H1 (cell line): ENCODE measurements around the gene MEN1. TPM values are rescaled to one million over a fixed set of nuclear protein-coding genes. Genes with fewer than 3 reads are reported as not detected.
A peak's percentile ranks its signal among the peaks of the same experiment; 100 is the strongest.

Experiments
- CEBPB ChIP-seq: IDR thresholded peaks from 2 replicates; pipeline ENCODE4 v1.6.1; 2012; ENCODE audit warnings: low read depth, low read length
- EZH2 ChIP-seq: fragments of 200-600 bp; sonication (generic); IDR thresholded peaks from 2 replicates; pipeline ENCODE4 v1.7.1; 2012; ENCODE audit warnings: low read depth, mild to moderate bottlenecking, moderate library complexity, low read length, inconsistent platforms; ENCODE audit not compliant: severe bottlenecking
- POLR2AphosphoS5 ChIP-seq: IDR thresholded peaks from 2 replicates; pipeline ENCODE4 v1.6.1; 2011; ENCODE audit warnings: low read depth, low read length
- SP4 ChIP-seq: IDR thresholded peaks from 2 replicates; pipeline ENCODE4 v1.6.1; 2012; ENCODE audit warnings: low read length, inconsistent platforms
- TAF7 ChIP-seq: optimal IDR thresholded peaks from 2 replicates; pipeline ENCODE3; 2011; ENCODE audit warnings: low read depth, mild to moderate bottlenecking, inconsistent platforms, low read length, moderate library complexity, borderline replicate concordance
- polyA plus RNA-seq, 7 experiments: library from polyadenylated mRNA; depleted of rRNA in 3 of 7; stranded (reverse) in 5 of 7; unstranded in 2 of 7; fragments of >200 nt in 5 of 7; fragments of 200-250 nt in 2 of 7; gene quantifications; 1 replicate in 5 of 7; 2 replicates in 1 of 7; 4 replicates in 1 of 7; pipeline versions ENCODE4 v1.2.1 to v1.2.3, GENCODE V29; 2011 to 2013; ENCODE audit warnings: missing spikeins in 2 of 7, mixed read lengths in 2 of 7
- total RNA-seq: library from RNA; stranded (reverse); fragmentation: NEBNext Ultra II Directional; extraction: Animal tissue kit (Norgen Biotek cat#: 25700); gene quantifications from 2 replicates; pipeline ENCODE4 v1.2.1, GENCODE V29; 2021
- TF ChIP-seq, protein P1 (sequence below): IDR thresholded peaks from 2 replicates; pipeline ENCODE4 v1.6.1; 2011; ENCODE audit warnings: low read length, improper control_type of control experiment
- TF ChIP-seq, protein P2 (sequence below): fragments of 300-600 bp; sonication (generic); IDR thresholded peaks from 2 replicates; pipeline ENCODE4 v1.7.1; 2012; ENCODE audit warnings: low read length, moderate library complexity, mild to moderate bottlenecking, inconsistent platforms; ENCODE audit not compliant: insufficient replicate concordance
- TF ChIP-seq, protein P3 (sequence below): IDR thresholded peaks from 2 replicates; pipeline ENCODE4 v1.6.1; 2011; ENCODE audit warnings: low read depth, mild to moderate bottlenecking, low read length; ENCODE audit not compliant: insufficient read depth

MEN1 gene
- total and polyA plus RNA-seq, 2 of the 8 experiments (the other 6 are each of a cell fraction or from before 2014, with no cell fraction given): 47.2 to 56.3 TPM

DNA sequence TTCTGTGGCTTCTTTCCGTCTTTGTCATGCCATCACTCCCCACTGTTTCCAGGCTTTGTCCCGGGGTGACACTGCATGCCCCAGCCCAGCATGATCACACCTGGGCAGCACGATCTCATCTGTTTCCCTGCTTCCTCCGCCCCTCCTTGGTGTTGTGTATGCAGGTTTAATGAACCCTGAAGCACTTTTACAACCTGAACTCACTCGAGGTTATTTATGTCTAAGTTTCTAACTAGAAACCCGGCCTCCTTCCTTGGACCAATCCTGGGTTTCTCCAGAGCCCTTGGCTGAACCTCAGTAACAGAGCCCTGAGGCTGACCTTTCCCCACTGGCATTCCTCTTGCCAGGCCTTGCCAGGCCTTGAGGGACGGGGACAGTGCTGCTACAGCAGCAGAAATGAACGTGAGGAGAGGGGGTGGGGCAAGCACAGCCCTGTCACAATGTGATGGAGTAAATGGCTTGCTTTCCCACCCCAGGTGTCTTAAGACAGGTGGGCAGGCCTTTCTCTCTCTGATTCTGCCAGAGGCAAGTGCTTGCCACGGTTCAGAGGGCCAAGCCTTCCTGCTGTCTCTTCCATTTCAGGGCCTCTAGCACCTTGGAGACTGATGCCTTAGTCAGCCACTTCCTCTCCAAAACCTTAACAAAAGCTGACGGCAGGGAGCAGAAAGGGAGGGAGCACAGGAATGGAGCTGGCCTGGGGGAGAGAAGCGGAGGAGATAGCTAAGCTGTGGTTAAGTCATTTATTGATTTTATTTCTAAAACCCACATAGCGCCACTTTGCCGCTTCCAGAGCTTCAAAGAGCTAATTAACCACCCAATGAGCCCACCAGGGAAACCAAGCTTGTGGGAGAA is 47.5 kb downstream of the MEN1 start (continued):
- TF ChIP-seq, protein P1, sequence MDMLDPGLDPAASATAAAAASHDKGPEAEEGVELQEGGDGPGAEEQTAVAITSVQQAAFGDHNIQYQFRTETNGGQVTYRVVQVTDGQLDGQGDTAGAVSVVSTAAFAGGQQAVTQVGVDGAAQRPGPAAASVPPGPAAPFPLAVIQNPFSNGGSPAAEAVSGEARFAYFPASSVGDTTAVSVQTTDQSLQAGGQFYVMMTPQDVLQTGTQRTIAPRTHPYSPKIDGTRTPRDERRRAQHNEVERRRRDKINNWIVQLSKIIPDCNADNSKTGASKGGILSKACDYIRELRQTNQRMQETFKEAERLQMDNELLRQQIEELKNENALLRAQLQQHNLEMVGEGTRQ: no peak
- TF ChIP-seq TAF7: peak; percentile 20
- TF ChIP-seq, protein P2, sequence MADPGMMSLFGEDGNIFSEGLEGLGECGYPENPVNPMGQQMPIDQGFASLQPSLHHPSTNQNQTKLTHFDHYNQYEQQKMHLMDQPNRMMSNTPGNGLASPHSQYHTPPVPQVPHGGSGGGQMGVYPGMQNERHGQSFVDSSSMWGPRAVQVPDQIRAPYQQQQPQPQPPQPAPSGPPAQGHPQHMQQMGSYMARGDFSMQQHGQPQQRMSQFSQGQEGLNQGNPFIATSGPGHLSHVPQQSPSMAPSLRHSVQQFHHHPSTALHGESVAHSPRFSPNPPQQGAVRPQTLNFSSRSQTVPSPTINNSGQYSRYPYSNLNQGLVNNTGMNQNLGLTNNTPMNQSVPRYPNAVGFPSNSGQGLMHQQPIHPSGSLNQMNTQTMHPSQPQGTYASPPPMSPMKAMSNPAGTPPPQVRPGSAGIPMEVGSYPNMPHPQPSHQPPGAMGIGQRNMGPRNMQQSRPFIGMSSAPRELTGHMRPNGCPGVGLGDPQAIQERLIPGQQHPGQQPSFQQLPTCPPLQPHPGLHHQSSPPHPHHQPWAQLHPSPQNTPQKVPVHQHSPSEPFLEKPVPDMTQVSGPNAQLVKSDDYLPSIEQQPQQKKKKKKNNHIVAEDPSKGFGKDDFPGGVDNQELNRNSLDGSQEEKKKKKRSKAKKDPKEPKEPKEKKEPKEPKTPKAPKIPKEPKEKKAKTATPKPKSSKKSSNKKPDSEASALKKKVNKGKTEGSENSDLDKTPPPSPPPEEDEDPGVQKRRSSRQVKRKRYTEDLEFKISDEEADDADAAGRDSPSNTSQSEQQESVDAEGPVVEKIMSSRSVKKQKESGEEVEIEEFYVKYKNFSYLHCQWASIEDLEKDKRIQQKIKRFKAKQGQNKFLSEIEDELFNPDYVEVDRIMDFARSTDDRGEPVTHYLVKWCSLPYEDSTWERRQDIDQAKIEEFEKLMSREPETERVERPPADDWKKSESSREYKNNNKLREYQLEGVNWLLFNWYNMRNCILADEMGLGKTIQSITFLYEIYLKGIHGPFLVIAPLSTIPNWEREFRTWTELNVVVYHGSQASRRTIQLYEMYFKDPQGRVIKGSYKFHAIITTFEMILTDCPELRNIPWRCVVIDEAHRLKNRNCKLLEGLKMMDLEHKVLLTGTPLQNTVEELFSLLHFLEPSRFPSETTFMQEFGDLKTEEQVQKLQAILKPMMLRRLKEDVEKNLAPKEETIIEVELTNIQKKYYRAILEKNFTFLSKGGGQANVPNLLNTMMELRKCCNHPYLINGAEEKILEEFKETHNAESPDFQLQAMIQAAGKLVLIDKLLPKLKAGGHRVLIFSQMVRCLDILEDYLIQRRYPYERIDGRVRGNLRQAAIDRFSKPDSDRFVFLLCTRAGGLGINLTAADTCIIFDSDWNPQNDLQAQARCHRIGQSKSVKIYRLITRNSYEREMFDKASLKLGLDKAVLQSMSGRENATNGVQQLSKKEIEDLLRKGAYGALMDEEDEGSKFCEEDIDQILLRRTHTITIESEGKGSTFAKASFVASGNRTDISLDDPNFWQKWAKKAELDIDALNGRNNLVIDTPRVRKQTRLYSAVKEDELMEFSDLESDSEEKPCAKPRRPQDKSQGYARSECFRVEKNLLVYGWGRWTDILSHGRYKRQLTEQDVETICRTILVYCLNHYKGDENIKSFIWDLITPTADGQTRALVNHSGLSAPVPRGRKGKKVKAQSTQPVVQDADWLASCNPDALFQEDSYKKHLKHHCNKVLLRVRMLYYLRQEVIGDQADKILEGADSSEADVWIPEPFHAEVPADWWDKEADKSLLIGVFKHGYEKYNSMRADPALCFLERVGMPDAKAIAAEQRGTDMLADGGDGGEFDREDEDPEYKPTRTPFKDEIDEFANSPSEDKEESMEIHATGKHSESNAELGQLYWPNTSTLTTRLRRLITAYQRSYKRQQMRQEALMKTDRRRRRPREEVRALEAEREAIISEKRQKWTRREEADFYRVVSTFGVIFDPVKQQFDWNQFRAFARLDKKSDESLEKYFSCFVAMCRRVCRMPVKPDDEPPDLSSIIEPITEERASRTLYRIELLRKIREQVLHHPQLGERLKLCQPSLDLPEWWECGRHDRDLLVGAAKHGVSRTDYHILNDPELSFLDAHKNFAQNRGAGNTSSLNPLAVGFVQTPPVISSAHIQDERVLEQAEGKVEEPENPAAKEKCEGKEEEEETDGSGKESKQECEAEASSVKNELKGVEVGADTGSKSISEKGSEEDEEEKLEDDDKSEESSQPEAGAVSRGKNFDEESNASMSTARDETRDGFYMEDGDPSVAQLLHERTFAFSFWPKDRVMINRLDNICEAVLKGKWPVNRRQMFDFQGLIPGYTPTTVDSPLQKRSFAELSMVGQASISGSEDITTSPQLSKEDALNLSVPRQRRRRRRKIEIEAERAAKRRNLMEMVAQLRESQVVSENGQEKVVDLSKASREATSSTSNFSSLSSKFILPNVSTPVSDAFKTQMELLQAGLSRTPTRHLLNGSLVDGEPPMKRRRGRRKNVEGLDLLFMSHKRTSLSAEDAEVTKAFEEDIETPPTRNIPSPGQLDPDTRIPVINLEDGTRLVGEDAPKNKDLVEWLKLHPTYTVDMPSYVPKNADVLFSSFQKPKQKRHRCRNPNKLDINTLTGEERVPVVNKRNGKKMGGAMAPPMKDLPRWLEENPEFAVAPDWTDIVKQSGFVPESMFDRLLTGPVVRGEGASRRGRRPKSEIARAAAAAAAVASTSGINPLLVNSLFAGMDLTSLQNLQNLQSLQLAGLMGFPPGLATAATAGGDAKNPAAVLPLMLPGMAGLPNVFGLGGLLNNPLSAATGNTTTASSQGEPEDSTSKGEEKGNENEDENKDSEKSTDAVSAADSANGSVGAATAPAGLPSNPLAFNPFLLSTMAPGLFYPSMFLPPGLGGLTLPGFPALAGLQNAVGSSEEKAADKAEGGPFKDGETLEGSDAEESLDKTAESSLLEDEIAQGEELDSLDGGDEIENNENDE: no peak
- TF ChIP-seq CEBPB: no peak
- TF ChIP-seq EZH2: no peak
- TF ChIP-seq SP4: peak; percentile 86
- TF ChIP-seq, protein P3, sequence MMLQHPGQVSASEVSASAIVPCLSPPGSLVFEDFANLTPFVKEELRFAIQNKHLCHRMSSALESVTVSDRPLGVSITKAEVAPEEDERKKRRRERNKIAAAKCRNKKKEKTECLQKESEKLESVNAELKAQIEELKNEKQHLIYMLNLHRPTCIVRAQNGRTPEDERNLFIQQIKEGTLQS: no peak
- peak; percentile 69 for TF ChIP-seq POLR2AphosphoS5
